Right cardiac atrium (tissue), 5 donors: ENCODE results near the gene RIPOR3. TPM values are rescaled to one million over a fixed set of nuclear protein-coding genes. Genes with fewer than 3 reads are reported as not detected.
A peak's percentile ranks its signal among the peaks of the same experiment; 100 is the strongest.

Experiments
- ATAC-seq, 2 donors: fragments of 200-7000 bp; cut with Tn5 transposase; one replicate each; pipeline versions ENCODE4 v1.8.0 to v1.9.1; 2020; ENCODE audit warnings: moderate library complexity in 2 of 2, mild to moderate bottlenecking in 1 of 2
- DNase-seq, 3 donors: peaks; one replicate each; pipeline ENCODE4 v3.0.0-alpha.2; 2020
- H3K27ac ChIP-seq: one replicate; pipeline ENCODE4 v1.5.1; 2013; ENCODE audit warnings: mild to moderate bottlenecking, low read length, control low read depth, moderate library complexity
- H3K27me3 ChIP-seq: one replicate; pipeline ENCODE4 v1.6.1; 2013; ENCODE audit not compliant: control insufficient read depth, insufficient read depth
- H3K4me1 ChIP-seq: one replicate; pipeline ENCODE4 v1.6.1; 2013; ENCODE audit warnings: low read length; ENCODE audit not compliant: control insufficient read depth, insufficient read depth
- H3K4me3 ChIP-seq: one replicate; pipeline ENCODE4 v1.5.1; 2013; ENCODE audit warnings: low read length, control low read depth
- H3K9me3 ChIP-seq: one replicate; pipeline ENCODE4 v1.6.1; 2013; ENCODE audit warnings: low read length; ENCODE audit not compliant: control insufficient read depth
- WGBS: extraction: QIAGEN DNeasy Blood & Tissue Kit; methylation state at CpG from one replicate; pipeline ENCODE4 v1.1.7; 2013; 5-methylcytosine and 5-hydroxymethylcytosine counted together
- intact Hi-C, 4 donors: fragments of 100-400 bp; cut with DNase I; formaldehyde crosslinking; loops; one replicate each; pipeline versions ENCODE4 v1.11.0 to v1.14.0; 2022 to 2023
- polyA plus RNA-seq: library from polyadenylated mRNA; stranded (reverse); fragments of 200-250 nt; gene quantifications from one replicate; pipeline ENCODE4 v1.2.3, GENCODE V29; 2013
- total RNA-seq, 4 donors: library from RNA; stranded (reverse); fragmentation: NEBNext Ultra II Directional; extraction: Animal tissue kit (Norgen Biotek cat#: 25700); gene quantifications; one replicate each; pipeline ENCODE4 v1.2.1, GENCODE V29; 2021
- donor health status: healthy with polysubstance abuse.
- donor health status: DM: no; HTN: yes; CAD: no.
- donor health status: DM: no; HTN: no; CAD: no.
- donor health status: DM: no; HTN: yes; CAD: no; lungs with severe emphysema.
- donor health status: DM: yes; HTN: yes; CAD: no.

The RIPOR3 gene
- total and polyA plus RNA-seq, 5 donors, result 2.1 to 12.9 (median 3.5) TPM

DNA sequence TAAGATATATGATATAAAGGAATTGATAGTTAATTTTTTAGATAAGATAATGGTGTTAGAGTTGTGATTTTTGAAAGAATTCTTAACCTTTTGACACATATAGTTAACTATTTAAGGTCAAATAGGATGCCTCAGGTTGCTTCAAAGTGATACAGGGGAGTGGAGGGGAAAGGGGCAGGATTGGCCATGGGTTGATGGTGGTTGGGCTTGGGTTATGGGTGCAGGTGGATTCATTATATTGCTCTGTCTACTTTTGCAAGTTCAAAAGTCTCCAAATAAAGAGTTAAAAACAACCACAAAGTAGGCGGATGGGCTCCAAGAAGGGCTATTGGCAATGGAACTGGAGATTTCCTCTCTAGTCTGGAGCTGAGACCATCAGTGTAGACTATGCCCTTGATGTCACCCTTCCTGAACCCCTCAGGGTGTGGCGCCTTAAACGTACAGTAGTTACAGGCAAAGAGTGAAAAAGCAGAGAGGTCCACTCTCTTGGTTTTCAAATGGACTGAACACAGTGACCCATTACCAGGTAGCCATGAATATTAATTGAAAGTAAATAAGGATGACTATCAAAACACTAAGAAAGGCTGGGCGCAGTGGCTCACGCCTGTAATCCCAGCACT, 100.0 kb downstream of the RIPOR3 start:
- Histone ChIP-seq H3K27ac (no peak overlapping the region), H3K27me3 (no peaks in the 10 kb centered on the region), H3K4me1 (peaks cover 2% of the 10 kb centered on the region), H3K9me3 (no peaks in the 10 kb centered on the region), H3K4me3 (no peak overlapping the region)
- intact Hi-C loops, result no loop called here
- 74% methylated on average over 5 of the region's 5 CpGs for WGBS
- ATAC-seq, result no peak
- DNase-seq, result no peak

DNA sequence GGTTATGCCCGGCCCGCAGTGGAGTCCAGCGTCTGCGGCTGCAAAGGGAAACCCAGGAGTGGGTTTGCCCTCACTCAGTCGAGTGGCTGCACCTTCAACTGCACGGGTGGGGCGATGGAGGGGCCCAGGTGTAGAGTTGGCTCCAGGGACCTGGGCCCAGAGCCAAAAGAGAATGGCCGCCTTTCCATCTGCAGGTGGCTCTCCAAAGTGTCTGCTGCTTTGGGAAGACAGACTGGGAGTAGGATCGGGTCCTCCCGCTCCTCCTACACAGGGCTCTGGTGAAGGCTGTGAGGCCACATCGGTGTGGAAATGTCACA, 101.0 kb downstream of the RIPOR3 start:
- no peaks in the 10 kb centered on the region for H3K9me3 ChIP-seq
- no peak overlapping the region for H3K4me3 ChIP-seq
- intact Hi-C loops, result no loop called here
- H3K27ac ChIP-seq, result no peak overlapping the region
- H3K4me1 ChIP-seq, result peaks cover 2% of the 10 kb centered on the region
- ATAC-seq, result no peak
- WGBS, result 90% methylated on average over 11 of the region's 11 CpGs
- no peaks in the 10 kb centered on the region for H3K27me3 ChIP-seq
- peak in 1 of 3 donors; percentile 45 for DNase-seq

DNA sequence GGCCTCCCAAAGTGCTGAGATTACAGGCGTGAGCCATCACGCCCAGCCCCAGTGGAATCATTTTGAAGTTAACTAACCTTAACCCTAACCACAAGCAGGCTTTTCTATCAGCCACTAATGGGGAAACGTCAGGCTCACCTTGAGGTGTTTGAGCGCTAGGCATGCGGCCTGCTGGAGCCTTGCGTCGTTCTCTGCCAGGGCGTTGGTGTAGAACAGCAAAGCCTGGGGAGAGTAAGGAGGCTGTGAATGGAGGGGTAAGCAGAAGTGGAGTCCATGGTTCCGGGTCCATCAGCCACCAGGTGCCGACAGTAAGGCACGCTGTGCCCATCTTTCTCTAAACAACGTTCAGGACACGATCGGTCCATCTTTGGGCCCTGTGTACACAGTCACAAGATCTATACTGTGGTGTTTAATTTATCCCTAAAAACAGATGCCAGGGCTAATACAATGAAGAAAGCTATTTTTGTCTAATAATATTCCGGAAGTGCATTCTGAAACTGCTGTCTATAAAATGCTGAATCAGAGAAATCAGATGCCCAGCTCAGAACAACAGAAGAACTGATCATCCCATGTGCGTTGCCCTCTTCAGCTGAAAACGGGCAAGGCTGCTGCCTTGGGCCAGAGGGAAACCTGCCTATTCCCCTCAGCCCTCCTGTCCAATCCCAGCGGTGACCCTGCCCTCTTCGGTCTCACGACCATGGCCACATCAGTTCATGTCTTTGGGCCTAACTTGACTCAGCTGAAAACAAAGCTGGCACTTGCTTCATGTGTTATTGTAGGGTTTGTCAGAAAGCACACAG, 101.6 kb downstream of the RIPOR3 start:
- 84% methylated on average over 20 of the region's 20 CpGs for WGBS
- no peak overlapping the region for H3K27ac ChIP-seq

DNA sequence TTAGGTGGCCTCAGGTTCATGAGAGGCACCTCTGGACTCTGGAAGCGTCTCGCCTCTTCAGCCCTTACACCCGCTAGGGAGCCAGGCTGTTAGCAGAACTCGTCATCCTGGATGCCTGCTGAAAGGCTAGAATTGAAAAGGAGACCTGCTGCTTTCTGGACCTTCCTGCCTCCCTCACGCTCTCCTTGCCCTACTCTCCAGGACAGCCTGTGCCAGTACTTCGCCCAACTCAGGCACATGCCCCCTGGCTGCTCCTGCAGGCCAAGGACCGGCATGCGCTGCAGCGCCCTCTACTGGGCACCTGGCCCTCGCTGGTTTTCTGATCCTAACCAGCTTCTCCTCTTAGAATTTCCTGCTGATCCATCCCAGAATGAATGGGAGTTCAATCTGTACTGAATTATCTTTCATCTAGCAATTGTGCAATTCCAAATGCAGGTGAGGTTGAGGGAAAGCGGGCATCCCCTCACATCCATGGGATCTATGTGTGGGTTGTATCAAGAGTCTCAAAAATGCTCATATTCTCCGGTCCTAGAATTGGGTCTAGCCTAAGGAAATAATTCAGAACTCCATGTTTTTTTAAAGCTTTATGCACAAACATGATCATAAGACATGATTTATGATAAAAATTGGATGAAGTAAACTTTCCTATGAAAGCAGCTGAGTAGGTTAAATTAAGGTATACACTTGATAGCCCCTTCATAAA, 103.2 kb downstream of the RIPOR3 start:
- WGBS, result 71% methylated on average over 12 of the region's 12 CpGs
- H3K4me1 ChIP-seq, result peaks cover 2% of the 10 kb centered on the region
- no peak overlapping the region for H3K27ac ChIP-seq
- intact Hi-C loops, result loop anchor here in 1 of 4 donors (10.0 kb wide), 1 partner anchor 113 kb away; no protein-coding TSS in a partner anchor
- no peak overlapping the region for H3K4me3 ChIP-seq
- no peaks in the 10 kb centered on the region for H3K9me3 ChIP-seq
- no peaks in the 10 kb centered on the region for H3K27me3 ChIP-seq
- DNase-seq (peak; percentile 76 to 88 (median 87)), ATAC-seq (peak; percentile 29 to 46)

More for the DNA sequence above, 101.6 kb downstream of the RIPOR3 start:
- Histone ChIP-seq H3K4me3 (no peak overlapping the region), H3K9me3 (no peaks in the 10 kb centered on the region), H3K4me1 (peaks cover 2% of the 10 kb centered on the region), H3K27me3 (no peaks in the 10 kb centered on the region)
- intact Hi-C loops, result loop anchor here in 1 of 4 donors (10.0 kb wide), 1 partner anchor 115 kb away; no protein-coding TSS in a partner anchor
- ATAC-seq (no peak), DNase-seq (peak in 1 of 3 donors; percentile 21)

DNA sequence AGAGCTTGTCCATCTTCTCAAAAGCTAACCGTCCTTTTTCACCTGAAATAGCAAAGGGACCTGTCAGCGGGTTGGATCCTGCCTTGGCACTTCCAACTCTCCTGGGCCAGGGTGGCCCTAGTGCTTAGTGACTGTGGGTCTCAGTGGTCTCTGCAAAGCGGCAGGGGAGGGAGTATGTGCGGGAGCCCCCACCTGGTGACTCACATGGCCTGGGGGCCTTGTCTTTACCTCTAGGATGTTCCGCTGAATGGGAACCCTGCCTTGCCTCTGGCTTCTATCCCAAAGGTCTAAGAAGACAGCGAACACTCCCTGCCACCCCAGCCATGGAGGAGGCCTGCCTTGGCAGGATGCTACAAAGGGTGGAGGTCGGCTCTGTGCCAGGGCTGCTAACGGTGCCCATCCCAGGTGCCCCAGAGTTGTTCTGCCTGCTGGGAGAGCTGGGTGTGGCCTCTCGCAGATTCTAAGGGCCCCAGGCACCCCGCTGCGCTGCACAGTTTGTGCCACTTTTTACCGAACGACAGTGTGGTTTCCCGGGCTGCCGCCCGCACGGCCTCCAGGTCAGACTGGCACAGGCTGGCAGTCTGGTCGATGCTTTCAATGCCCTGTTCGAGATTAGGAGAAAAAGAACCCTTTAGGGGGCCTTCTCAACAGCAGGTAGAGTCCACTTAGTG, 103.9 kb downstream of the RIPOR3 start:
- peak in 1 of 3 donors; percentile 45 for DNase-seq
- ATAC-seq, result peak in 1 of 2 donors; percentile 4

DNA sequence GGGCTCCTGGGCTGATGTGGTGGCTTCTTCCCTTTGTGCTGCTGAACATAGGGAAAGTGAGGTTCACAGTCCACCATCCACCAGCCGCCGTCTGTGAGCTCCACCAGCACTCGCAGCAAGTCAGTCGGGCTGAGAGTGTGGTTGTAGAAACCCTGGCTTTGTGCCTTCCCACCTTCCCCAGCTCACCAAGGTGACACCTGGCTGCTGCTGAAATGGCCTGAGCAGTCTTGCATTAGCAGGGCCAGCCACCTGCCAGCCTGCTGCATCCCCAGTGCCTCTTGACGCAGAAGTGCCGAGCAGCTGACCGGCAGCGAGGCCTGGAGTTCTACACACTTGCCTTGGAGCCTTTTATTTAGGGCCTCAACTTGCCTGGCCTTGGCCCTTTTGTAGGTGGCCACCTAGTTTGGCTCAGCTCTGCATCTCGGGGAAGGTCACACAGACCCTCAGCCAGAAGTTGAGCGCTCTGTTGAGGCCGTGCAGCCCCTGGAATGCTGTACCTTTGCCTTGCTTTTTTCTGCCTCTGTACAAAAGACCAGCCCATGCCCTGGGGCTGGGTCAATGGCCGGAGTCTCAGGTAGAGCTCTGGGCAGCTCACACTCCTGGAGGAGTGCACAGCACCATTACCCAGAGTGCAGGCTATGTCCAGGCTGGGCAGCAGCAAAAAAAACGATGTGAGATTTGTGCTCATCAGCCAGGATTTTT, 104.7 kb downstream of the RIPOR3 start:
- 91% methylated on average over 13 of the region's 13 CpGs for WGBS
- Histone ChIP-seq H3K27me3 (no peaks in the 10 kb centered on the region), H3K9me3 (no peaks in the 10 kb centered on the region), H3K4me3 (no peak overlapping the region), H3K27ac (no peak overlapping the region), H3K4me1 (no peaks in the 10 kb centered on the region)
- DNase-seq (peak in 1 of 3 donors; percentile 13), ATAC-seq (no peak)
- intact Hi-C loops, result loop anchor here in 1 of 4 donors (10.0 kb wide), 1 partner anchor 112 kb away; no protein-coding TSS in a partner anchor

More for the DNA sequence above, 103.9 kb downstream of the RIPOR3 start:
- no peaks in the 10 kb centered on the region for H3K9me3 ChIP-seq
- H3K4me3 ChIP-seq, result no peak overlapping the region
- no peak overlapping the region for H3K27ac ChIP-seq
- H3K4me1 ChIP-seq, result no peaks in the 10 kb centered on the region
- H3K27me3 ChIP-seq, result no peaks in the 10 kb centered on the region
- WGBS, result 87% methylated on average over 19 of the region's 19 CpGs
- intact Hi-C loops, result loop anchor here in 1 of 4 donors (10.0 kb wide), 1 partner anchor 113 kb away; no protein-coding TSS in a partner anchor

DNA sequence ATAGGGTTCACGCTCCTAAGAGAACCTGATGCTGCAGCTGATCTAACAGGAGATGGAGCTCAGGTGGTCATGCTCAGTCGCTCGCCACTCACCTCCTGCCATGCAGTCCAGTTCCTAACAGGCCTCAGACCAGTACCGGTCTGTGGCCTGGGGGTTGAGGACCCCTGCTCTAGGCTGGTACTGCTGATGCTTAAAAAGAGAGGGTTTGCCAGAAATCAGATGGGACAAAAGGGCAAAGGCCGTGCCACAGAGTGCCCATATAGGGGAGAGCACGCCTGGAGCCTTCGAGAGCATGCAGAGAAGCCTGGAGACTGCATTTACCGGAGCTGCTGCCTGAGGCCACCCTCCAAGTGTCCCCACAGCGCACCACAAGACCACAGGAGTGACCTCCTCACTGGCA, 105.7 kb downstream of the RIPOR3 start:
- H3K27me3 ChIP-seq, result no peaks in the 10 kb centered on the region
- H3K4me3 ChIP-seq, result no peak overlapping the region
- ATAC-seq (no peak), DNase-seq (peak in 1 of 3 donors; percentile 55)
- no peaks in the 10 kb centered on the region for H3K9me3 ChIP-seq
- intact Hi-C loops, result loop anchor here in 1 of 4 donors (10.0 kb wide), 1 partner anchor 111 kb away; no protein-coding TSS in a partner anchor
- WGBS, result 91% methylated on average over 9 of the region's 9 CpGs
- no peak overlapping the region for H3K27ac ChIP-seq
- H3K4me1 ChIP-seq, result no peaks in the 10 kb centered on the region

DNA sequence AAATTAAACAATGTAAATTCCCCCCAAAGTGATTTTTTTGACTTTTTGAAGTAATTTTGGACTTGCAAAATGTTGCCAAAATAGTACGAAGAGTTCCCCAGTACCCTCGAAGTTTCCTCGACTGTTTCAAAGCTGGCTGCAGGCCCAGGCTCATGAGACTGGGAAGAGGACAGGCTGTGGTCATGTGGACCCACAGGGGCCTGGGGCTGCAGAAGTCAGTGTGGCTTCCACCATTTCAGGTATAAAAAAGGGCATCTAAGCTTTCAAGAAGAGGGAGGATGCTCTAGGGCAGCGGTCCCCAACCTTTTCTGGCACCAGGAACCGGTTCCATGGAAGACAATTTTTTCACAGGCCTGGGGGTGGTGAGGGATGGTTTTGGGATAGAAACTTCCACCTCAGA, 106.1 kb downstream of the RIPOR3 start:
- WGBS, result 71% methylated on average over 5 of the region's 5 CpGs
- Histone ChIP-seq H3K4me1 (no peaks in the 10 kb centered on the region), H3K9me3 (no peaks in the 10 kb centered on the region), H3K27me3 (no peaks in the 10 kb centered on the region), H3K4me3 (no peak overlapping the region), H3K27ac (no peak overlapping the region)
- no peak for ATAC-seq
- intact Hi-C loops, result loop anchor here in 1 of 4 donors (10.0 kb wide), 1 partner anchor 110 kb away; no protein-coding TSS in a partner anchor
- peak in 1 of 3 donors; percentile 11 for DNase-seq

DNA sequence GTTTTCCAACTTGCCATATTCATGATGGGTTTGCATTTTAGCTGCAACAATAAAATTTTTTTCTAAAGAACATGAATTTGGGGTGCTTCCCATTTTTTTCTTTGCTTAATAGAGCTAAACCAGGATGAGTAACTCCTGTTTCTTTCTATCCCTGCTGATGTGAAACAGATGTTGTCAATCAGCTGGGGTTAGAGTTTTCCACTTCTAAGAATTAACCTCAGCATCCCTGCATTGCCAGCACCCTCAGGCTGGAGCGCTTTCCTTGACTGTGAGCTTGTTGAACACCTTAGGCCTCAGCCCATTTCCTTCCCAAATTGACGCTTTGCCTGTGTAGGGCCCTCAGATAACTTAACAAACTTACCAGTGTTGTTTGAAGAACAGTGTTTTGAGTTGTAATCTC, 106.7 kb downstream of the RIPOR3 start:
- no peak for DNase-seq
- Histone ChIP-seq H3K4me1 (no peaks in the 10 kb centered on the region), H3K27ac (no peak overlapping the region), H3K27me3 (no peaks in the 10 kb centered on the region), H3K9me3 (no peaks in the 10 kb centered on the region), H3K4me3 (no peak overlapping the region)
- intact Hi-C loops, result loop anchor here in 2 of 4 donors (5.0 to 10.0 kb wide), 2 partner anchors 72 to 110 kb away; partner anchors contain the start of gene PTPN1 (in 1 of the 2)
- WGBS, result 88% methylated on average over 2 of the region's 2 CpGs
- ATAC-seq, result no peak
